Measurements from ENCODE around the gene PPP1R1C.

- TF ChIP-seq CTCF (IDR thresholded peaks at IDR 0.05) = no peak
- no peak for TF ChIP-seq POLR2A (IDR thresholded peaks at IDR 0.05)
These were observed 14.3 kb downstream of the PPP1R1C start for GRCh38 chr2:181999911-182000310.
